Tibial nerve (tissue), 4 donors: ENCODE measurements around the gene CPSF6.
"Not testable (repeated sequence)": the region's sequence is repeated elsewhere in the genome, so short reads cannot be mapped to it uniquely, and the experiment has no call there.

Source experiments
- EP300 ChIP-seq, 2 donors: sonication (generic); formaldehyde crosslinking; IDR thresholded peaks; one replicate each; pipeline ENCODE4 v1.6.1; 2017; ENCODE audit warnings: antibody characterized with exemption in 2 of 2, mild to moderate bottlenecking in 1 of 2
- POLR2A ChIP-seq, 2 donors: fragments of 450-650 bp; IDR thresholded peaks; one replicate each; pipeline ENCODE4 v1.6.1; 2017; ENCODE audit warnings: antibody characterized with exemption in 2 of 2, mild to moderate bottlenecking in 2 of 2, moderate library complexity in 2 of 2
- TF ChIP-seq, protein P1 (sequence below), 5 experiments: fragments of 200-600 bp in 3 of 5; fragments of 450-650 bp in 2 of 5; sonication (generic) in 3 of 5; IDR thresholded peaks; one replicate each; pipeline ENCODE4 v1.5.1; 2016 to 2019; ENCODE audit warnings: antibody characterized with exemption in 5 of 5, mild to moderate bottlenecking in 3 of 5, moderate library complexity in 2 of 5

DNA sequence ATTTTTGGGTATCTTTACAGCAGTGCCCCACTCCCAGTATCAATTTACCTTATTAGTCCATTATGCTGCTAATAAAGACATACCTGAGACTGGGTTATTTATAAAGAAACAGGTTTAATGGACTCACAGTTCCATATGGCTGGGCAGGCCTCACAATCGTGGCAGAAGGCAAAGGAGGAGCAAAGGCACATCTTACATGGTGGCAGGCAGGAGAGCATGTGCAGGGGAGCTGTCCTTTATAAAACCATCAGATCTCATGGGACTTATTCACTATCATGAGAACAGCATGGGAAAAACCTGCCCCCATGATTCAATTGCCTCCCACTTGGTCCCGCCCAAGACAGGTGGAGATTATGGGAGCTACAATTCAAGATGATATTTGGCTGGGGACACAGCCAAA, 77.9 kb downstream of the CPSF6 start:
- TF ChIP-seq, protein P1, sequence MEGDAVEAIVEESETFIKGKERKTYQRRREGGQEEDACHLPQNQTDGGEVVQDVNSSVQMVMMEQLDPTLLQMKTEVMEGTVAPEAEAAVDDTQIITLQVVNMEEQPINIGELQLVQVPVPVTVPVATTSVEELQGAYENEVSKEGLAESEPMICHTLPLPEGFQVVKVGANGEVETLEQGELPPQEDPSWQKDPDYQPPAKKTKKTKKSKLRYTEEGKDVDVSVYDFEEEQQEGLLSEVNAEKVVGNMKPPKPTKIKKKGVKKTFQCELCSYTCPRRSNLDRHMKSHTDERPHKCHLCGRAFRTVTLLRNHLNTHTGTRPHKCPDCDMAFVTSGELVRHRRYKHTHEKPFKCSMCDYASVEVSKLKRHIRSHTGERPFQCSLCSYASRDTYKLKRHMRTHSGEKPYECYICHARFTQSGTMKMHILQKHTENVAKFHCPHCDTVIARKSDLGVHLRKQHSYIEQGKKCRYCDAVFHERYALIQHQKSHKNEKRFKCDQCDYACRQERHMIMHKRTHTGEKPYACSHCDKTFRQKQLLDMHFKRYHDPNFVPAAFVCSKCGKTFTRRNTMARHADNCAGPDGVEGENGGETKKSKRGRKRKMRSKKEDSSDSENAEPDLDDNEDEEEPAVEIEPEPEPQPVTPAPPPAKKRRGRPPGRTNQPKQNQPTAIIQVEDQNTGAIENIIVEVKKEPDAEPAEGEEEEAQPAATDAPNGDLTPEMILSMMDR (IDR thresholded peaks at IDR 0.05) = not testable (repeated sequence)
- TF ChIP-seq POLR2A, EP300 (IDR thresholded peaks at IDR 0.05): not testable (repeated sequence)
